Activated naive CD4-positive, alpha-beta T cell treated with anti-CD3 and anti-CD28 coated beads, Interleukin-2, amount 10 ng/mL, durations not matched to agents 7 days and 5 days (primary cell): ENCODE measurements around the gene LRRC14B.
A peak's percentile ranks its signal among the peaks of the same experiment; 100 is the strongest.
"Not testable (repeated sequence)": the region's sequence is repeated elsewhere in the genome, so short reads cannot be mapped to it uniquely, and the experiment has no call there.

Experiments used
- CTCF ChIA-PET: fragments of 350-600 bp; sonication (Branson Sonifier 250); formaldehyde crosslinking; loops from one replicate; lab custom pipeline; 2021; ENCODE audit warnings: antibody characterized with exemption; lab: Charles Lee
- DNase-seq: peaks from one replicate; pipeline ENCODE4 v3.0.0-alpha.2; 2020
- H3K27ac Mint-ChIP-seq: one replicate; pipeline ENCODE4 v1.8.0; 2021; ENCODE audit warnings: mild to moderate bottlenecking, moderate library complexity, mixed read lengths
- H3K27me3 Mint-ChIP-seq: one replicate; pipeline ENCODE4 v1.8.0; 2021; ENCODE audit warnings: mild to moderate bottlenecking, mixed read lengths
- H3K36me3 Mint-ChIP-seq: one replicate; pipeline ENCODE4 v1.8.0; 2021; ENCODE audit warnings: mixed read lengths
- H3K4me1 Mint-ChIP-seq: one replicate; pipeline ENCODE4 v1.8.0; 2021; ENCODE audit warnings: mixed read lengths
- H3K4me3 Mint-ChIP-seq: one replicate; pipeline ENCODE4 v1.8.0; 2021; ENCODE audit warnings: mild to moderate bottlenecking, moderate library complexity, mixed read lengths
- H3K9me3 Mint-ChIP-seq: one replicate; pipeline ENCODE4 v1.8.0; 2021; ENCODE audit warnings: mixed read lengths

The LRRC14B gene

GRCh38 chr5:208449-209114 is 17.3 kb downstream of the LRRC14B start:
- Mint-ChIP-seq H3K36me3 (peaks cover 23% of the 10 kb centered on the region), H3K4me3 (no peak overlapping the region), H3K27ac (no peak overlapping the region), H3K27me3 (no peaks in the 10 kb centered on the region), H3K4me1 (peaks cover 10% of the 10 kb centered on the region), H3K9me3 (no peaks in the 10 kb centered on the region)
- DNase-seq, result no peak
- CTCF ChIA-PET, result interaction anchor here (1.3 kb wide), 1 partner anchor 20 kb away, joined by 3 read pairs; no protein-coding TSS in a partner anchor

DNA sequence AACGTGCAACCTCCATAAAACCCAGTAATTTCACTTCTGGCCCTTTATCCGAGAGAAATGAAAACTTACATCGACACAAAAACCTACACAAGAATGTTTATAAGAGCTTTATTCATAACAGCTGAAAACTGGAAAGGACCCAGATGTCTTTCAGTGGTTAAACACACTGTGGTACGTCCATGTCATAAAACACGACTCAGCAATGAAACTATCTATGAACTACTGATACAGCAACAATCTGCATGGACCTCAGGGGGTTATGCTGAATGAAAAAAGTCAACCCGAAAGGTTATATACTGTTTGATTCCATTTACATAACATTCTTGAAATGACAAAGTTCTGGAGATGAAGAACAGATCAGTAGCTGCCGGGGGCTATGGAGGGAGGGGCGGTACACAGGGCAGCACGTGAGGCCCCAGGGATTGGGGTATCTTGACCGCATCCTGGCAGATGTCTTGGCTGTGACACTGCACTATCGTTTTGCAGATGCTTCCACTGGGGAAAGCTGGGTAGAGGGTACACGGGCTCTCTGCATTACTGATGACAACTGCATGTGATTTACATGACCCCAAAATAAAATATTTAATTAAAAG is 22.6 kb downstream of the LRRC14B start:
- Mint-ChIP-seq H3K27ac (peak overlapping the region; percentile 42), H3K4me3 (no peak overlapping the region), H3K36me3 (peaks cover 27% of the 10 kb centered on the region), H3K27me3 (no peaks in the 10 kb centered on the region), H3K4me1 (peaks cover 38% of the 10 kb centered on the region), H3K9me3 (no peaks in the 10 kb centered on the region)
- CTCF ChIA-PET, result interaction anchor here (1.5 kb wide), 1 partner anchor 25 kb away, joined by 6 read pairs; no protein-coding TSS in a partner anchor
- no peak for DNase-seq

GRCh38 chr5:215256-215655 is 24.0 kb downstream of the LRRC14B start:
- CTCF ChIA-PET, H3K27me3 Mint-ChIP-seq, DNase-seq, H3K9me3 Mint-ChIP-seq: not testable (repeated sequence)
- Mint-ChIP-seq H3K4me1 (peaks cover 34% of the 10 kb centered on the region), H3K4me3 (peak overlapping the region; percentile 13), H3K27ac (peak overlapping the region; percentile 75), H3K36me3 (peaks cover 29% of the 10 kb centered on the region)

DNA sequence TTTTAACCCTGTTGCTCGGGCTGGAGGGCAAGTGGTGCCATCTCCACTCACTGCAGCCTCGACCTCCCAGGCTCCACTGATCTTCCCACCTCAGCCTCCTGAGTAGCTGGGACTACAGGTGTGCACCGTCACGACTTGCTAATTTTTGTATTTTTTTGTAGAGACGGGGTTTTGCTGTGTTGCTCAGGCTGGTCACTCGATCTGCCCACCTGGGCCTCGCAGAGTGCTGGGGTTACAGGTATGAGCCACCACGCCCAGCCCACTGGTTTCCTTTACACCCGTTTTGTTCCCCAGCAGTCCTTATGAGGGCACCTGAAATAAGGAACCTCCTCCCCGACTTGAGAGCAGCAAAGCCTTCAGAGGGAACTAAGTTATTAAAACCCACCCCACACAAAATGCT is 24.8 kb downstream of the LRRC14B start:
- DNase-seq, H3K9me3 Mint-ChIP-seq, H3K4me3 Mint-ChIP-seq, CTCF ChIA-PET, H3K27ac Mint-ChIP-seq, H3K27me3 Mint-ChIP-seq: not testable (repeated sequence)
- Mint-ChIP-seq H3K36me3 (peaks cover 33% of the 10 kb centered on the region), H3K4me1 (peaks cover 40% of the 10 kb centered on the region)

GRCh38 chr5:217494-218456 is 26.5 kb downstream of the LRRC14B start, which contains the start of the genes CCDC127 and SDHA:
CCDC127 (minus strand) TSS chr5:218153; CDS start chr5:216849, 1,304 bp downstream.
SDHA (plus strand) TSS chr5:218320; CDS start chr5:218356, 36 bp downstream.
- DNase-seq, result peak; percentile 97
- Mint-ChIP-seq H3K36me3 (peaks cover 39% of the 10 kb centered on the region), H3K4me3 (peak within 1 kb of the TSS; percentile 95), H3K4me1 (peaks cover 55% of the 10 kb centered on the region), H3K27ac (peak within 1 kb of the TSS; percentile 97)
- not testable (repeated sequence) for H3K9me3 Mint-ChIP-seq, H3K27me3 Mint-ChIP-seq
- CTCF ChIA-PET, result interaction anchor here (3.0 kb wide), 1 partner anchor 29 kb away, joined by 13 read pairs; no protein-coding TSS in a partner anchor

DNA sequence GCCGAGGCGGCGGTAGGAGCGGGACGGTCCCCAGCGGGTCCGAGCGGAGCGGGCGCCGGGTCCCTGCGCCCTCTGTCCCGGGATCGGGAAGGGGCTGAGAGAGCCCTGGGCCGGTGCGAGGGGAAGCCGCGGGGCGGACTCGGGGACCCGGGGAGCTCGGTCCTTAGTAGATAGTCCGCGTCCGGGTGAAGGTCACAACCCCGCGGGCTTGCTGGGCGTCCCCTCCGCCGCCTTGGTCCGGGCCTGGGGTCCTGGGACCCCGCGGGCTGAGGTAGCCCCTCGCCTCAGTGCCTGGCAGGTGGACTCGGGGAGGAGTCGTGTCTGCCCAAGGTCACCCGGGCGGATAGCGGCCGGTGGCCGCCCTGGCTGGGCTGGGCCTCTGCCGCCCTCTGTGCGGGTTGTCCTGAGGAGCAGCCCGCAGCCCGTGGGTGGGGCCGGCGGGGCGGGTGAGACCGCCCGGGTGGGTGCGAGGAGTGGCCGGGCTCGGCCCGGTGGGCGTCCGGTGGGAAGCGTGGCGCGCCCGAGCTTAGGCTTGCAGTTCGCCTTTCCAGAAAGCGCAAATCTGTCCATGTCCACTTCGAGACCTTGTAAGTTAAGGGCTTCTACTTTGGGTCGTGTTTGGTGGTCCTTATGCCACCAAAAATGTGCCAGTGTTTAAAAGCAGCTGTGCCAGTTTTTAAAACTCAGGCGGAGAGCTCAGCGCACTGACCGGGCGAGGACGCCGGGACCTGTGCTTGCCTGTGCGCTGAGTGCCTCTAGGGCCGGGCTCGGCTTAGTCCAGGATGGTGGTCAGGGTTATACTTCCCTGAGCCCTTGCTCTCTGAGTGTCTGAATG is 27.4 kb downstream of the LRRC14B start:
- Mint-ChIP-seq H3K36me3 (peaks cover 42% of the 10 kb centered on the region), H3K4me3 (peak overlapping the region; percentile 95), H3K27me3 (no peaks in the 10 kb centered on the region), H3K9me3 (no peaks in the 10 kb centered on the region), H3K4me1 (peaks cover 62% of the 10 kb centered on the region), H3K27ac (peak overlapping the region; percentile 97)
- DNase-seq, result peak; percentile 37
- CTCF ChIA-PET, result interaction anchor here (0.6 to 3.0 kb wide), 4 partner anchors 17 to 206 kb away, joined by 3 to 13 read pairs (median 3); partner anchors contain the start of gene AHRR

GRCh38 chr5:219460-219863 is 28.2 kb downstream of the LRRC14B start:
- DNase-seq, result peak; percentile 44
- H3K27ac Mint-ChIP-seq, result peak overlapping the region; percentile 97
- H3K4me1 Mint-ChIP-seq, result peaks cover 55% of the 10 kb centered on the region
- CTCF ChIA-PET, result interaction anchor here (0.6 to 3.0 kb wide), 4 partner anchors 16 to 206 kb away, joined by 3 to 13 read pairs (median 3); partner anchors contain the start of gene AHRR
- H3K4me3 Mint-ChIP-seq, result peak overlapping the region; percentile 95
- H3K27me3 Mint-ChIP-seq, result no peaks in the 10 kb centered on the region
- peaks cover 40% of the 10 kb centered on the region for H3K36me3 Mint-ChIP-seq
- H3K9me3 Mint-ChIP-seq, result no peaks in the 10 kb centered on the region

- peaks cover 51% of the 10 kb centered on the region for H3K4me1 Mint-ChIP-seq
- H3K27me3 Mint-ChIP-seq, result no peaks in the 10 kb centered on the region
- H3K36me3 Mint-ChIP-seq, result peaks cover 40% of the 10 kb centered on the region
- no peak for DNase-seq
- H3K9me3 Mint-ChIP-seq, result no peaks in the 10 kb centered on the region
- peak overlapping the region; percentile 95 for H3K4me3 Mint-ChIP-seq
- H3K27ac Mint-ChIP-seq, result peak overlapping the region; percentile 97
- CTCF ChIA-PET, result interaction anchor here (1.3 to 3.0 kb wide), 2 partner anchors 31 to 205 kb away, joined by 3 to 13 read pairs; no protein-coding TSS in a partner anchor
Observed at GRCh38 chr5:219991-220390, 28.7 kb downstream of the LRRC14B start.

- H3K4me3 Mint-ChIP-seq, H3K27me3 Mint-ChIP-seq, H3K9me3 Mint-ChIP-seq, CTCF ChIA-PET, DNase-seq: not testable (repeated sequence)
- peak overlapping the region; percentile 74 for H3K27ac Mint-ChIP-seq
- peaks cover 47% of the 10 kb centered on the region for H3K36me3 Mint-ChIP-seq
- H3K4me1 Mint-ChIP-seq, result peaks cover 33% of the 10 kb centered on the region
Observed at GRCh38 chr5:222951-223715, 31.8 kb downstream of the LRRC14B start.

DNA sequence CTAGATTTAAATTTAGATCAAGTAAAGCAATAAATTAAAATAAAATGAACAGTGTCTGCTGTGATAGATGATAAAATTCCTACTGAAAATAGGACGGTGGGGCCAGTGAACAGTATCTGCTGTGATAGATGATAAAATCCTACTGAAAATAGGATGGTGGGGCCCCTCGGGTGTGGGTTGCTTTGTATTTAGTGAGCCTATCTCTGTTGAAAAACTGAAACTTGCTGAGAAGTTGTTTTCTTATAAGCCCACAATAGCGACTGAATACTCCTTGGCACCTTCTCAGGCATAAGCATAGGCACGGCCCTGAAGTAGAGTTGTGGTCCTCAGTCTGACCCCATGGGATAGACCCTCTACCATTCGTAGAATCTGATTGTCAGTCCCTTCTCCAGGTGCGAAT is 32.5 kb downstream of the LRRC14B start:
- H3K36me3 Mint-ChIP-seq, result peaks cover 51% of the 10 kb centered on the region
- DNase-seq, result no peak
- no peak overlapping the region for H3K27ac Mint-ChIP-seq
- CTCF ChIA-PET, result no interaction called here
- H3K4me3 Mint-ChIP-seq, result no peak overlapping the region
- no peaks in the 10 kb centered on the region for H3K9me3 Mint-ChIP-seq
- peaks cover 33% of the 10 kb centered on the region for H3K4me1 Mint-ChIP-seq
- no peaks in the 10 kb centered on the region for H3K27me3 Mint-ChIP-seq

- CTCF ChIA-PET, result no interaction called here
- DNase-seq, result no peak
- no peaks in the 10 kb centered on the region for H3K9me3 Mint-ChIP-seq
- H3K4me3 Mint-ChIP-seq, result no peak overlapping the region
- no peaks in the 10 kb centered on the region for H3K27me3 Mint-ChIP-seq
- peaks cover 55% of the 10 kb centered on the region for H3K36me3 Mint-ChIP-seq
- H3K27ac Mint-ChIP-seq, result no peak overlapping the region
- peaks cover 30% of the 10 kb centered on the region for H3K4me1 Mint-ChIP-seq
Observed at GRCh38 chr5:225334-225733, 34.0 kb downstream of the LRRC14B start.

GRCh38 chr5:227375-227774 is 36.1 kb downstream of the LRRC14B start:
- Mint-ChIP-seq H3K36me3 (peaks cover 58% of the 10 kb centered on the region), H3K4me1 (peaks cover 11% of the 10 kb centered on the region)
- DNase-seq, H3K4me3 Mint-ChIP-seq, CTCF ChIA-PET, H3K27me3 Mint-ChIP-seq, H3K27ac Mint-ChIP-seq, H3K9me3 Mint-ChIP-seq: not testable (repeated sequence)
